GM19240 (cell line): ENCODE measurements around the gene PMM1.
"Not testable (repeated sequence)": the region's sequence is repeated elsewhere in the genome, so short reads cannot be mapped to it uniquely, and the experiment has no call there.

Experiments used
- DNase-seq: peaks from one replicate; pipeline ENCODE4 v3.0.0; 2011; ENCODE audit warnings: low spot score; ENCODE audit not compliant: insufficient read length

The PMM1 gene

GRCh38 chr22:41596776-41597634, 7.4 kb upstream of the PMM1 start:
- peak; percentile 41 for DNase-seq

GRCh38 chr22:41595703-41596102, 6.1 kb upstream of the PMM1 start:
- no peak for DNase-seq

- DNase-seq, result not testable (repeated sequence)
Measured at GRCh38 chr22:41593336-41593960, 3.8 kb upstream of the PMM1 start.

- no peak for DNase-seq
Measured at GRCh38 chr22:41587347-41587723, 2.3 kb downstream of the PMM1 start.

- no peak for DNase-seq
Measured at GRCh38 chr22:41585898-41586297, 3.7 kb downstream of the PMM1 start.

- DNase-seq, result no peak
Measured at GRCh38 chr22:41584881-41585280, 4.8 kb downstream of the PMM1 start.

- DNase-seq, result no peak
Measured at GRCh38 chr22:41582694-41583093, 6.9 kb downstream of the PMM1 start.

GRCh38 chr22:41579997-41580355, 9.7 kb downstream of the PMM1 start:
- no peak for DNase-seq

GRCh38 chr22:41579297-41579996, 10.2 kb downstream of the PMM1 start:
- DNase-seq, result no peak

GRCh38 chr22:41578818-41579217, 10.8 kb downstream of the PMM1 start:
- no peak for DNase-seq

GRCh38 chr22:41578114-41578513, 11.5 kb downstream of the PMM1 start:
- DNase-seq, result no peak

GRCh38 chr22:41576877-41577276, 12.8 kb downstream of the PMM1 start:
- no peak for DNase-seq

- no peak for DNase-seq
Measured at GRCh38 chr22:41575533-41575932, 14.1 kb downstream of the PMM1 start.

- DNase-seq, result no peak
Measured at GRCh38 chr22:41574847-41575381, 14.7 kb downstream of the PMM1 start.

- no peak for DNase-seq
Measured at GRCh38 chr22:41573677-41574076, 16.0 kb downstream of the PMM1 start.

GRCh38 chr22:41572305-41572704, 17.3 kb downstream of the PMM1 start:
- DNase-seq, result not testable (repeated sequence)

- no peak for DNase-seq
Measured at GRCh38 chr22:41571786-41572185, 17.9 kb downstream of the PMM1 start.

GRCh38 chr22:41570221-41570620, 19.4 kb downstream of the PMM1 start:
- no peak for DNase-seq

- no peak for DNase-seq
Measured at GRCh38 chr22:41568811-41569210, 20.8 kb downstream of the PMM1 start.

GRCh38 chr22:41567512-41567768, 22.2 kb downstream of the PMM1 start:
- no peak for DNase-seq

- no peak for DNase-seq
Measured at GRCh38 chr22:41565403-41566054, 24.1 kb downstream of the PMM1 start.

GRCh38 chr22:41564563-41564962, 25.1 kb downstream of the PMM1 start:
- DNase-seq, result no peak
